Esophagus muscularis mucosa (tissue), 3 donors: ENCODE results near the gene RPL7A.

Source experiments
- POLR2AphosphoS5 ChIP-seq, 2 donors: sonication (generic); formaldehyde crosslinking; IDR thresholded peaks; one replicate each; pipeline ENCODE4 v1.6.1; 2017; ENCODE audit warnings: antibody characterized with exemption in 2 of 2
- TF ChIP-seq, protein P1 (sequence below), 3 experiments: fragments of 200-600 bp in 2 of 3; fragments of 450-650 bp in 1 of 3; sonication (generic) in 2 of 3; IDR thresholded peaks; one replicate each; pipeline ENCODE4 v1.5.1; 2017 to 2019; ENCODE audit warnings: antibody characterized with exemption in 3 of 3, mild to moderate bottlenecking in 2 of 3, moderate library complexity in 1 of 3

DNA sequence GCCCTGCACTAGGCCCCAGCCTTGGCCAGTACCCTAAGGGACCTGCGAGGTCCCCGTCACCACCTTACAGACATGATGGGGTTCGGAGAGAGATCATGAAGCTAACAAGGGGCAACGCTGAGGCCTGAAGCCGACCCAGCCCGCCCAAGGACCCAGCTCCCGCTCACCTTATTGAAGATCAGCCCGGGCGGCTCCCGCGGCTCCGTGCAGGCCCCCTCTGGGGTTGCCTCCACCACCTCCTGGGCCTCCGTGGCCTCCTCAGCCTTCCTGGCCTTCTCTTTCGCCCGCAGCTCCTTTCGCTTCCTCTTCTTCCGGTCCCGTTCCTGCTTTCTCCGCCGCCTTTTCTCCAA lies 15.7 kb upstream of the RPL7A start:
- TF ChIP-seq, protein P1, sequence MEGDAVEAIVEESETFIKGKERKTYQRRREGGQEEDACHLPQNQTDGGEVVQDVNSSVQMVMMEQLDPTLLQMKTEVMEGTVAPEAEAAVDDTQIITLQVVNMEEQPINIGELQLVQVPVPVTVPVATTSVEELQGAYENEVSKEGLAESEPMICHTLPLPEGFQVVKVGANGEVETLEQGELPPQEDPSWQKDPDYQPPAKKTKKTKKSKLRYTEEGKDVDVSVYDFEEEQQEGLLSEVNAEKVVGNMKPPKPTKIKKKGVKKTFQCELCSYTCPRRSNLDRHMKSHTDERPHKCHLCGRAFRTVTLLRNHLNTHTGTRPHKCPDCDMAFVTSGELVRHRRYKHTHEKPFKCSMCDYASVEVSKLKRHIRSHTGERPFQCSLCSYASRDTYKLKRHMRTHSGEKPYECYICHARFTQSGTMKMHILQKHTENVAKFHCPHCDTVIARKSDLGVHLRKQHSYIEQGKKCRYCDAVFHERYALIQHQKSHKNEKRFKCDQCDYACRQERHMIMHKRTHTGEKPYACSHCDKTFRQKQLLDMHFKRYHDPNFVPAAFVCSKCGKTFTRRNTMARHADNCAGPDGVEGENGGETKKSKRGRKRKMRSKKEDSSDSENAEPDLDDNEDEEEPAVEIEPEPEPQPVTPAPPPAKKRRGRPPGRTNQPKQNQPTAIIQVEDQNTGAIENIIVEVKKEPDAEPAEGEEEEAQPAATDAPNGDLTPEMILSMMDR (IDR thresholded peaks at IDR 0.05) = no peak
- no peak for TF ChIP-seq POLR2AphosphoS5 (IDR thresholded peaks at IDR 0.05)
